ENCODE data around the gene NUBPL.

The NUBPL gene

DNA sequence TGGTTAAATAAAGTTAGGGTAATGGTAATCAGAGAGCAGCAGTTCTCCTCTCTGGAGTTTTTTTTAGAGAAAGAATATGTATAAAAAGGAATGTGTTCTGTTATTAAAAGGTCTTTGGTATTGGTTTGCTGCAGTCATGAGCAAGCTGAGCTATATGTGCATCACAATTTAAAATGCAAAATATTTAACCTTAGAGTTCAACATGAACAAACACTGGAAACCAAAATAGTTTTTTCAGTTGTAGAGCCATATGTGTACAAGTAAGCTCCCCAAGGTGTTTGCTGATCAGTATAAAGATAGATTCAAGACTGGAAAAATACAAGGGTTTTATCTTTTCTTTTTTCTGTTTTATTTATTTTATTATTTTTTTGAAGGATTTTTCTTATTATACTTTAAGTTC, 245.0 kb downstream of the NUBPL start:
- TF ChIP-seq CEBPB (IDR thresholded peaks at IDR 0.05) (no peak), TAF1 (IDR thresholded peaks at IDR 0.05; ENCODE audit: low read depth) (no peak), NFIC (IDR thresholded peaks at IDR 0.05) (no peak), TEAD4 (IDR thresholded peaks at IDR 0.05) (no peak), EGR1 (IDR thresholded peaks at IDR 0.05) (no peak), ZBTB7A (IDR thresholded peaks at IDR 0.05; ENCODE audit: low read depth) (no peak), RAD21 (IDR thresholded peaks at IDR 0.05; ENCODE audit: low read depth) (no peak), EP300 (IDR thresholded peaks at IDR 0.05; ENCODE audit: borderline replicate concordance) (no peak), YY1 (IDR thresholded peaks at IDR 0.05; ENCODE audit: low read depth) (no peak), CREB1 (IDR thresholded peaks at IDR 0.05; ENCODE audit: low read depth) (no peak), FOXM1 (IDR thresholded peaks at IDR 0.05; ENCODE audit: borderline replicate concordance, low read depth) (no peak), TCF12 (IDR thresholded peaks at IDR 0.05; ENCODE audit: low read depth) (no peak)
- TF ChIP-seq, protein P1, sequence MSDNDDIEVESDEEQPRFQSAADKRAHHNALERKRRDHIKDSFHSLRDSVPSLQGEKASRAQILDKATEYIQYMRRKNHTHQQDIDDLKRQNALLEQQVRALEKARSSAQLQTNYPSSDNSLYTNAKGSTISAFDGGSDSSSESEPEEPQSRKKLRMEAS (IDR thresholded peaks at IDR 0.05) = no peak
- TF ChIP-seq, protein P2, sequence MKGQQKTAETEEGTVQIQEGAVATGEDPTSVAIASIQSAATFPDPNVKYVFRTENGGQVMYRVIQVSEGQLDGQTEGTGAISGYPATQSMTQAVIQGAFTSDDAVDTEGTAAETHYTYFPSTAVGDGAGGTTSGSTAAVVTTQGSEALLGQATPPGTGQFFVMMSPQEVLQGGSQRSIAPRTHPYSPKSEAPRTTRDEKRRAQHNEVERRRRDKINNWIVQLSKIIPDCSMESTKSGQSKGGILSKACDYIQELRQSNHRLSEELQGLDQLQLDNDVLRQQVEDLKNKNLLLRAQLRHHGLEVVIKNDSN (IDR thresholded peaks at IDR 0.05) = no peak
- TF ChIP-seq, protein P3, sequence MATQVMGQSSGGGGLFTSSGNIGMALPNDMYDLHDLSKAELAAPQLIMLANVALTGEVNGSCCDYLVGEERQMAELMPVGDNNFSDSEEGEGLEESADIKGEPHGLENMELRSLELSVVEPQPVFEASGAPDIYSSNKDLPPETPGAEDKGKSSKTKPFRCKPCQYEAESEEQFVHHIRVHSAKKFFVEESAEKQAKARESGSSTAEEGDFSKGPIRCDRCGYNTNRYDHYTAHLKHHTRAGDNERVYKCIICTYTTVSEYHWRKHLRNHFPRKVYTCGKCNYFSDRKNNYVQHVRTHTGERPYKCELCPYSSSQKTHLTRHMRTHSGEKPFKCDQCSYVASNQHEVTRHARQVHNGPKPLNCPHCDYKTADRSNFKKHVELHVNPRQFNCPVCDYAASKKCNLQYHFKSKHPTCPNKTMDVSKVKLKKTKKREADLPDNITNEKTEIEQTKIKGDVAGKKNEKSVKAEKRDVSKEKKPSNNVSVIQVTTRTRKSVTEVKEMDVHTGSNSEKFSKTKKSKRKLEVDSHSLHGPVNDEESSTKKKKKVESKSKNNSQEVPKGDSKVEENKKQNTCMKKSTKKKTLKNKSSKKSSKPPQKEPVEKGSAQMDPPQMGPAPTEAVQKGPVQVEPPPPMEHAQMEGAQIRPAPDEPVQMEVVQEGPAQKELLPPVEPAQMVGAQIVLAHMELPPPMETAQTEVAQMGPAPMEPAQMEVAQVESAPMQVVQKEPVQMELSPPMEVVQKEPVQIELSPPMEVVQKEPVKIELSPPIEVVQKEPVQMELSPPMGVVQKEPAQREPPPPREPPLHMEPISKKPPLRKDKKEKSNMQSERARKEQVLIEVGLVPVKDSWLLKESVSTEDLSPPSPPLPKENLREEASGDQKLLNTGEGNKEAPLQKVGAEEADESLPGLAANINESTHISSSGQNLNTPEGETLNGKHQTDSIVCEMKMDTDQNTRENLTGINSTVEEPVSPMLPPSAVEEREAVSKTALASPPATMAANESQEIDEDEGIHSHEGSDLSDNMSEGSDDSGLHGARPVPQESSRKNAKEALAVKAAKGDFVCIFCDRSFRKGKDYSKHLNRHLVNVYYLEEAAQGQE (IDR thresholded peaks at IDR 0.05; ENCODE audit: low read depth) = no peak

DNA sequence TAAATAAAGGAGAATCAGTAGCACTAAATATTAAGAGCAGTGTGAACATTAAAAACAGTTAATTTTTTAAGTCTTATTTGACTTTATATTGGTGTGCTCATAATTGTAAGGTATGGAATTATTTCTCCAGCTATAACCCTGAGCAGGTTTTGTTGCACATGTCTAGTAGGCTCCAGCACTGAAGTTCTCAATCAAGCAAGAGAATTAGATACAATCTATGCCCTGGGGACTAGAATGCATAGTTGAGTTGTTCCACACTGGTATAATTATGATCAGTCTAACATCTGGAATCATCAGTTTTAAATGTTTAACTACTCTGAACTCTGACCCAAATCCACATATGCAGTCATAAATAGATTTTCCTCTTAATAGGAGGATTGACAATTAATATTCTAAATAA, 258.1 kb downstream of the NUBPL start:
- no peak for TF ChIP-seq YY1 (IDR thresholded peaks at IDR 0.05; ENCODE audit: low read depth)
- no peak for TF ChIP-seq CEBPB (IDR thresholded peaks at IDR 0.05)
- TF ChIP-seq ZBTB7A (IDR thresholded peaks at IDR 0.05; ENCODE audit: low read depth) = no peak
- TF ChIP-seq TCF12 (IDR thresholded peaks at IDR 0.05; ENCODE audit: low read depth) = no peak
- TF ChIP-seq NFIC (IDR thresholded peaks at IDR 0.05) = no peak
- TF ChIP-seq RAD21 (IDR thresholded peaks at IDR 0.05; ENCODE audit: low read depth) = no peak
- TF ChIP-seq EP300 (IDR thresholded peaks at IDR 0.05; ENCODE audit: borderline replicate concordance) = no peak
- TF ChIP-seq, protein P2 (IDR thresholded peaks at IDR 0.05) = no peak
- TF ChIP-seq, protein P1 (IDR thresholded peaks at IDR 0.05) = no peak
- no peak for TF ChIP-seq TEAD4 (IDR thresholded peaks at IDR 0.05)

DNA sequence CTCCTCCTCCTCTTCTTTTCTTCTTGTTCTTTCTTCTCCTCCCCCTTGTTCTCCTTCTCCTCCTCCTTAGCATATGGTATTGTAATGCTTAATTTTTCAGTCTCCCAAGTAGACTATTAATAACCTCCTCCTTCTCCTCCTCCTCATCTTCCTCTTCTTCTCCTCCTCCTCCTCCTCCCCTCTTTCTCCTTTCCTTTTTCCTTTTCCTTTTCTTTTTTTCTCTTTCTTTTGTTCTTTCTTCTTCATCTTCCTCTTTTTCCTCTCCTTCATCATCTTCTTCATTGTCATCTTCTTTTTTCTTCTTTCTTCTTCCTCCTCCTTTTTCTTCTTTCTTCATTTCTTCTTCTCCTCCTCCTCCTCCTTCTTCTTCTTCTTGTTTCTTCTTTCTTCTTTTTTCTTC, 264.3 kb downstream of the NUBPL start:
- no peak for TF ChIP-seq TAF1 (IDR thresholded peaks at IDR 0.05; ENCODE audit: low read depth)
- TF ChIP-seq, protein P2 (IDR thresholded peaks at IDR 0.05) = no peak
- TF ChIP-seq FOXM1 (IDR thresholded peaks at IDR 0.05; ENCODE audit: borderline replicate concordance, low read depth) = no peak
- no peak for TF ChIP-seq TEAD4 (IDR thresholded peaks at IDR 0.05)
- TF ChIP-seq YY1 (IDR thresholded peaks at IDR 0.05; ENCODE audit: low read depth) = no peak
- TF ChIP-seq, protein P3 (IDR thresholded peaks at IDR 0.05; ENCODE audit: low read depth) = no peak
- no peak for TF ChIP-seq CREB1 (IDR thresholded peaks at IDR 0.05; ENCODE audit: low read depth)
- TF ChIP-seq RAD21 (IDR thresholded peaks at IDR 0.05; ENCODE audit: low read depth) = no peak
- TF ChIP-seq, protein P1 (IDR thresholded peaks at IDR 0.05) = no peak
- no peak for TF ChIP-seq EGR1 (IDR thresholded peaks at IDR 0.05)
- TF ChIP-seq CEBPB (IDR thresholded peaks at IDR 0.05) = no peak
- no peak for TF ChIP-seq NFIC (IDR thresholded peaks at IDR 0.05)
- no peak for TF ChIP-seq ZBTB7A (IDR thresholded peaks at IDR 0.05; ENCODE audit: low read depth)
- no peak for TF ChIP-seq TCF12 (IDR thresholded peaks at IDR 0.05; ENCODE audit: low read depth)
- TF ChIP-seq EP300 (IDR thresholded peaks at IDR 0.05; ENCODE audit: borderline replicate concordance) = no peak

DNA sequence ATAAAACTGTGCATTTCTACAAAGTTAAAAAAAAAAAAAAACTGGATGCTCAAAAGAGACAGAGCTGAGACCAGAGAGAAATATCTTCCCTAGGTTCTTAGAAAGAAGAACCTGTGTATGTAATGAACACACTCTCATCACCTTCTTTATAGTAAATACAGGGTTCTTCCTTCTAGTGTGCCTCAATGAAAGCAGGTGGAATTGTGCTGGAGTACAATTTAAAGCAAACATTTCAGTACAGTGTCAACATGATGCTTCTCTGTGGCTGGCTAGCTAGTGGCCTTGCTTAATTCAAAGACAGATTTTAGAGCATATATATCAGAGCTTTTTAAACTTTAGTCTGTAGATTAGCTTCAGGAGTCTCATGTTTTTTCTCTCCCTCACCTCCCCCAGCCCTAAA, 266.1 kb downstream of the NUBPL start:
- TF ChIP-seq CEBPB (IDR thresholded peaks at IDR 0.05) = no peak
- no peak for TF ChIP-seq TCF12 (IDR thresholded peaks at IDR 0.05; ENCODE audit: low read depth)
- TF ChIP-seq RAD21 (IDR thresholded peaks at IDR 0.05; ENCODE audit: low read depth) = no peak

DNA sequence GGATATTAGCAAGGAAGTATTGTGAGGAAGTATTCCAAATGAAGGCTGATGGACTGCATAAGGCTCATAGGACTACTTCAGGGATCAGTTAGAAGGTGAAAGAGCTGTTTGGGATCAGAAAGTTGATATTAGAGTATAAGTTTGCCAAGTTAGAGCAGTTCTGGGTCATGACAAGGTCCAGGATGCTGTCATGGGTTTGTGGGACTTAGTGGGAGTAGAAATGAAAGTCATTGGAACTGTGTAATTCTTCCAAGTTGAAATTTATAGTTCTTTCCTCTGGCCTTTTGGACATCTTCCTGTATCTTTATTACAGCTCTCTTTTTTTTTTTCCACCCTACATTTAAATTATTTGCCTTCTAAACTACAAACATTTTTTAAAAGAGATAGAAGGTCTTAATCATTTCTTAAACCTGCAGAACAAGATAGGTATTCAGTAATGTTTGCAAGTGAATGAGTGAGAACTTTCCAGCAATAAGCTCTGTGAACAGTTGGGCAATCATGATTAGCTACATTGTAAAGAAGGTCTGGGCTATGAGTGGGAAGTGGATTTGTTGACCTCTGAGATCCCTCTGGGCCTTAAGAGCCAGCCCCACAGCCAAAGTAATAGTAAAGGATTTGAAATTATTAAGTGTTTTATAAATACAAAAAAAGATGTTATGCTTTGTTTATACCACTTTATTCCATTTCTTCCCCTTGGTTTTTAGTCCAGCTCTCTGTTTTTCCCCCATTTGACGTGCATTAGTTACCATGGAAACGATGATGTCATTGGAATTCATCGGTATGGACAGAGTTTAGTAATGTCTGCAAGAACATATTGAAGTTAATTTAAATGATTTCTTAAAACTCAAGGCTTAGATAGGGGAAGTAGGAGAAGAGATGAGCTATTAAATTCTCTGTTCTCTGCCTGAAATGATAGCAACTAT, 268.0 kb downstream of the NUBPL start:
- TF ChIP-seq EP300 (IDR thresholded peaks at IDR 0.05; ENCODE audit: borderline replicate concordance) (no peak), NFIC (IDR thresholded peaks at IDR 0.05) (no peak)
